Gastrocnemius medialis (tissue), 4 donors: ENCODE data around the gene RAD51B.

Experiments
- POLR2A ChIP-seq, 2 donors: fragments of 450-650 bp; IDR thresholded peaks; one replicate each; pipeline ENCODE4 v1.6.1; 2017; ENCODE audit warnings: antibody characterized with exemption in 2 of 2, mild to moderate bottlenecking in 2 of 2, moderate library complexity in 2 of 2
- TF ChIP-seq, protein P1 (sequence below), 5 experiments: fragments of 450-650 bp in 3 of 5; fragments of 200-600 bp in 2 of 5; sonication (generic) in 2 of 5; IDR thresholded peaks in 4 of 5; conservative IDR thresholded peaks in 1 of 5; 1 replicate in 4 of 5; 2 replicates in 1 of 5; pipeline ENCODE4 v1.5.1; 2016 to 2019; ENCODE audit warnings: antibody characterized with exemption in 5 of 5, mild to moderate bottlenecking in 3 of 5, moderate library complexity in 3 of 5

DNA sequence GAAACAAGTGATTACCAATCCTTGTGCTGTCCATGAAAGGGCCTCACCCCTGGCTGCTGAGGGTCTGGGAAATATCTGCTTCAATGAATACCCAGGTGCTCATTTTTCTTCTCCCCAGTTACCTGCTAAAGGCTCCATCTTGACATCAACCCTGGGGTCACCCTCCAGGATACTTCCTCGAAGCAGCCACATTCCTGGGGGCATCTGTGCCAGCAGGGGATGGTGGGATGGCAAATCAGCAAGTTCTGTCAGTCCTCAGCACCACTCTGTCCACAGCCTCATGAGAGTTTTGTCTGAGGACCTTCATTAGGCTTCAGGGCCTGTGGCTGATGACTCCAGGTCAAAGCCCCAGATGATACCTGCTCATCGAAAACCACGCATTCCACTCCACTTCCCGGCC is 848.4 kb downstream of the RAD51B start:
- TF ChIP-seq, protein P1, sequence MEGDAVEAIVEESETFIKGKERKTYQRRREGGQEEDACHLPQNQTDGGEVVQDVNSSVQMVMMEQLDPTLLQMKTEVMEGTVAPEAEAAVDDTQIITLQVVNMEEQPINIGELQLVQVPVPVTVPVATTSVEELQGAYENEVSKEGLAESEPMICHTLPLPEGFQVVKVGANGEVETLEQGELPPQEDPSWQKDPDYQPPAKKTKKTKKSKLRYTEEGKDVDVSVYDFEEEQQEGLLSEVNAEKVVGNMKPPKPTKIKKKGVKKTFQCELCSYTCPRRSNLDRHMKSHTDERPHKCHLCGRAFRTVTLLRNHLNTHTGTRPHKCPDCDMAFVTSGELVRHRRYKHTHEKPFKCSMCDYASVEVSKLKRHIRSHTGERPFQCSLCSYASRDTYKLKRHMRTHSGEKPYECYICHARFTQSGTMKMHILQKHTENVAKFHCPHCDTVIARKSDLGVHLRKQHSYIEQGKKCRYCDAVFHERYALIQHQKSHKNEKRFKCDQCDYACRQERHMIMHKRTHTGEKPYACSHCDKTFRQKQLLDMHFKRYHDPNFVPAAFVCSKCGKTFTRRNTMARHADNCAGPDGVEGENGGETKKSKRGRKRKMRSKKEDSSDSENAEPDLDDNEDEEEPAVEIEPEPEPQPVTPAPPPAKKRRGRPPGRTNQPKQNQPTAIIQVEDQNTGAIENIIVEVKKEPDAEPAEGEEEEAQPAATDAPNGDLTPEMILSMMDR (IDR thresholded peaks at IDR 0.05 in 4 of 5, conservative IDR thresholded peaks at IDR 0.05 in 1 of 5), result no peak
- TF ChIP-seq POLR2A (IDR thresholded peaks at IDR 0.05), result no peak
